IMR-90 (cell line): ENCODE data around the gene TUBB8B. TPM values are rescaled to one million over a fixed set of nuclear protein-coding genes. Genes with fewer than 3 reads are reported as not detected.
"Not testable (repeated sequence)": the region's sequence is repeated elsewhere in the genome, so short reads cannot be mapped to it uniquely, and the experiment has no call there.

Experiments used
- ATAC-seq: fragments of 200-7000 bp; cut with Tn5 transposase; 2 replicates; pipeline ENCODE4 v1.9.1; 2020; ENCODE audit warnings: low read depth, mild to moderate bottlenecking, moderate library complexity
- BruUV-seq: library from RNA; stranded (reverse); fragments of 400-500 nt; replicated peaks from 2 replicates; lab custom pipeline; 2021; lab: Mats Ljungman, UMichigan
- CTCF ChIA-PET: fragments of 300-600 bp; formaldehyde crosslinking; extraction: SDS; loops from one replicate; lab custom pipeline; 2021; ENCODE audit warnings: antibody characterized with exemption; lab: Yijun Ruan, JAX
- POLR2A ChIA-PET: fragments of 300-600 bp; sonication (Branson Sonifier 250); formaldehyde crosslinking; loops from one replicate; lab custom pipeline; 2022; ENCODE audit warnings: antibody characterized with exemption; ENCODE audit not compliant: unreplicated experiment; lab: Charles Lee
- DNase-seq: peaks from one replicate; pipeline ENCODE4 v3.0.0; 2013
- H2AFZ ChIP-seq: replicated peaks from 2 replicates; pipeline ENCODE3; 2013; ENCODE audit warnings: low read length, mild to moderate bottlenecking; ENCODE audit not compliant: poor library complexity
- H2AK5ac ChIP-seq: 2 replicates; pipeline ENCODE4 v1.6.1; 2013; ENCODE audit warnings: low read depth, low read length, inconsistent platforms
- H2AK9ac ChIP-seq: replicated peaks from 2 replicates; pipeline ENCODE3; 2013; ENCODE audit warnings: mild to moderate bottlenecking, low read depth, low read length, moderate library complexity; ENCODE audit not compliant: poor library complexity
- H2BK120ac ChIP-seq: 2 replicates; pipeline ENCODE4 v1.6.1; 2013; ENCODE audit warnings: low read depth, low read length, inconsistent platforms
- H2BK15ac ChIP-seq: 3 replicates; pipeline ENCODE4 v1.6.1; 2013; ENCODE audit warnings: low read depth, low read length, inconsistent platforms
- H2BK20ac ChIP-seq: 2 replicates; pipeline ENCODE4 v1.6.1; 2013; ENCODE audit warnings: low read depth, mild to moderate bottlenecking, inconsistent platforms, low read length, moderate library complexity
- H2BK5ac ChIP-seq: 2 replicates; pipeline ENCODE4 v1.6.1; 2013; ENCODE audit warnings: mild to moderate bottlenecking, low read depth, low read length, inconsistent platforms; ENCODE audit not compliant: poor library complexity, severe bottlenecking
- H3K14ac ChIP-seq: replicated peaks from 2 replicates; pipeline ENCODE4 v1.6.1; 2013; ENCODE audit warnings: low read depth, low read length, inconsistent platforms
- H3K18ac ChIP-seq: 2 replicates; pipeline ENCODE4 v1.6.1; 2013; ENCODE audit warnings: low read depth, low read length, control low read depth
- H3K23ac ChIP-seq: 2 replicates; pipeline ENCODE4 v1.6.1; 2013; ENCODE audit warnings: low read depth, low read length, inconsistent platforms
- H3K27ac ChIP-seq: 2 replicates; pipeline ENCODE4 v1.5.1; 2013; ENCODE audit warnings: mild to moderate bottlenecking, control low read depth, low read length; ENCODE audit not compliant: insufficient read depth
- H3K27me3 ChIP-seq: 2 replicates; pipeline ENCODE4 v1.6.1; 2013; ENCODE audit warnings: low read length; ENCODE audit not compliant: control insufficient read depth, insufficient read depth
- H3K36me3 ChIP-seq: 2 replicates; pipeline ENCODE4 v1.6.1; 2013; ENCODE audit warnings: low read length, mixed read lengths; ENCODE audit not compliant: control insufficient read depth, insufficient read depth
- H3K4ac ChIP-seq: 2 replicates; pipeline ENCODE4 v1.6.1; 2013; ENCODE audit warnings: low read depth, low read length, inconsistent platforms
- H3K4me1 ChIP-seq: 2 replicates; pipeline ENCODE4 v1.6.1; 2013; ENCODE audit warnings: low read length, mixed read lengths; ENCODE audit not compliant: control insufficient read depth, insufficient read depth
- H3K4me2 ChIP-seq: 2 replicates; pipeline ENCODE4 v1.6.1; 2013; ENCODE audit warnings: low read depth, mild to moderate bottlenecking, control low read depth, low read length, moderate library complexity
- H3K4me3 ChIP-seq: 2 replicates; pipeline ENCODE4 v1.5.1; 2013; ENCODE audit warnings: low read depth, mild to moderate bottlenecking, control low read depth, low read length, moderate library complexity; ENCODE audit not compliant: insufficient read depth
- H3K56ac ChIP-seq: 2 replicates; pipeline ENCODE4 v1.6.1; 2013; ENCODE audit warnings: low read length, inconsistent platforms; ENCODE audit not compliant: insufficient read depth; ENCODE audit errors: extremely low read depth
- H3K79me1 ChIP-seq, 2 experiments: 2 replicates each; pipeline ENCODE4 v1.6.1; 2013; ENCODE audit warnings: low read length in 2 of 2, inconsistent platforms in 1 of 2, low read depth in 1 of 2
- H3K9ac ChIP-seq: 2 replicates; pipeline ENCODE4 v1.6.1; 2013; ENCODE audit warnings: low read depth, low read length, control low read depth
- H3K9me1 ChIP-seq: 2 replicates; pipeline ENCODE4 v1.6.1; 2013; ENCODE audit warnings: low read length, inconsistent platforms; ENCODE audit not compliant: insufficient read depth
- H3K9me3 ChIP-seq: 2 replicates; pipeline ENCODE4 v1.6.1; 2013; ENCODE audit warnings: low read length; ENCODE audit not compliant: control insufficient read depth, insufficient read depth
- H4K20me1 ChIP-seq: 2 replicates; pipeline ENCODE4 v1.6.1; 2013; ENCODE audit warnings: low read length, inconsistent platforms; ENCODE audit not compliant: insufficient read depth
- H4K5ac ChIP-seq: 2 replicates; pipeline ENCODE4 v1.6.1; 2013; ENCODE audit warnings: mild to moderate bottlenecking, low read depth, low read length, control low read depth
- H4K8ac ChIP-seq, 2 experiments: 2 replicates each; pipeline ENCODE4 v1.6.1; 2013; ENCODE audit warnings: low read depth in 2 of 2, low read length in 2 of 2, control low read depth in 1 of 2, inconsistent platforms in 1 of 2
- H4K91ac ChIP-seq: 2 replicates; pipeline ENCODE4 v1.6.1; 2013; ENCODE audit warnings: low read depth, low read length, inconsistent platforms; ENCODE audit not compliant: insufficient read depth
- WGBS, 2 experiments: methylation state at CpG; one replicate each; pipeline versions ENCODE4 v1.1.5 to v1.1.7; 2013; ENCODE audit warnings: missing lambda C conversion rate in 2 of 2; ENCODE audit not compliant: insufficient read length in 1 of 2; ENCODE audit errors: extremely low coverage in 2 of 2; 5-methylcytosine and 5-hydroxymethylcytosine counted together
- dilution Hi-C: fragments of 300-500 bp; cut with HindIII; formaldehyde crosslinking; loops from one replicate; pipeline ENCODE4 v1.14.3; 2018; ENCODE audit warnings: low sequenced_read_pairs; ENCODE audit not compliant: unreplicated experiment
- in situ Hi-C: fragments of 300-500 bp; cut with MboI; formaldehyde crosslinking; loops from 3 replicates; pipeline ENCODE4 v1.14.3; 2019; ENCODE audit warnings: low sequenced_read_pairs, inconsistent platforms, mixed read lengths
- intact Hi-C: fragments of 100-400 bp; cut with micrococcal nuclease; formaldehyde crosslinking; loops from 2 replicates; pipeline ENCODE4 v1.10.0; 2022
- polyA plus RNA-seq, 3 experiments: library from polyadenylated mRNA; depleted of rRNA; stranded (reverse); fragments of >200 nt; gene quantifications; 2 replicates each; pipeline ENCODE4 v1.2.3, GENCODE V29; 2012; ENCODE audit warnings: low replicate concordance in 1 of 3
- total RNA-seq: library from RNA; depleted of rRNA; stranded (reverse); fragments of >200 nt; gene quantifications from 2 replicates; pipeline ENCODE4 v1.2.3, GENCODE V29; 2012

TUBB8B gene
- total and polyA plus RNA-seq, 2 of the 4 experiments (the other 2 are of a cell fraction), result not detected

- H4K5ac ChIP-seq, H2BK5ac ChIP-seq, DNase-seq, POLR2A ChIA-PET, H4K20me1 ChIP-seq, H3K14ac ChIP-seq, dilution Hi-C loops, in situ Hi-C loops, H3K18ac ChIP-seq, H3K4ac ChIP-seq, H4K8ac ChIP-seq, H2AK5ac ChIP-seq, H3K9me1 ChIP-seq, H3K9me3 ChIP-seq, H3K36me3 ChIP-seq, intact Hi-C loops, H3K4me1 ChIP-seq, ATAC-seq, H4K91ac ChIP-seq, H3K23ac ChIP-seq, H3K4me2 ChIP-seq, H3K56ac ChIP-seq, H2BK20ac ChIP-seq, H3K27me3 ChIP-seq, H2BK15ac ChIP-seq, H3K4me3 ChIP-seq, H3K9ac ChIP-seq, BruUV-seq, CTCF ChIA-PET, H3K27ac ChIP-seq, H3K79me1 ChIP-seq, H2AK9ac ChIP-seq, H2AFZ ChIP-seq, H2BK120ac ChIP-seq: not testable (repeated sequence)
- 74% methylated on average over 8 of the region's 57 CpGs; no CpG with 5 or more reads in 1 of the 2 experiments for WGBS, 2 experiments
Measured at GRCh38 chr18:75525-76160, 26.2 kb upstream of the TUBB8B start.

- DNase-seq, H2AK9ac ChIP-seq, H3K18ac ChIP-seq, H3K36me3 ChIP-seq, H3K4me3 ChIP-seq, H2BK120ac ChIP-seq, H3K4me1 ChIP-seq, H2AFZ ChIP-seq, H2BK5ac ChIP-seq, intact Hi-C loops, H3K56ac ChIP-seq, H3K9me3 ChIP-seq, H3K27me3 ChIP-seq, ATAC-seq, H3K4me2 ChIP-seq, H2BK15ac ChIP-seq, H3K14ac ChIP-seq, POLR2A ChIA-PET, H3K79me1 ChIP-seq, CTCF ChIA-PET, H4K20me1 ChIP-seq, H4K8ac ChIP-seq, H2BK20ac ChIP-seq, H3K9ac ChIP-seq, H3K9me1 ChIP-seq, in situ Hi-C loops, H3K4ac ChIP-seq, dilution Hi-C loops, H2AK5ac ChIP-seq, H4K91ac ChIP-seq, H3K23ac ChIP-seq, H4K5ac ChIP-seq, H3K27ac ChIP-seq, BruUV-seq: not testable (repeated sequence)
- WGBS, 2 experiments, result 42% methylated on average over 2 of the region's 48 CpGs; no CpG with 5 or more reads in 1 of the 2 experiments
Measured at GRCh38 chr18:73181-73777, 23.9 kb upstream of the TUBB8B start.
